K562 (cell line): ENCODE data around the gene SFT2D2. TPM values are rescaled to one million over a fixed set of nuclear protein-coding genes. Genes with fewer than 3 reads are reported as not detected.

Experiments used
- ADNP ChIP-seq: fragments of 200-800 bp; sonication (Bioruptor generic); IDR thresholded peaks from 2 replicates; pipeline ENCODE4 v1.6.1; 2016; ENCODE audit warnings: missing genetic modification characterization, missing compliant biosample characterization
- BMI1 ChIP-seq: fragments of 150-350 bp; IDR thresholded peaks from 2 replicates; pipeline ENCODE4 v1.6.1; 2014; ENCODE audit warnings: low read length
- HDAC3 ChIP-seq: fragments of 450-650 bp; IDR thresholded peaks from 2 replicates; pipeline ENCODE4 v1.6.1; 2018; ENCODE audit warnings: borderline replicate concordance, mild to moderate bottlenecking, moderate library complexity; ENCODE audit not compliant: partially characterized antibody
- KDM2B ChIP-seq: fragments of 250-450 bp; sonication (Bioruptor Pico); IDR thresholded peaks from 2 replicates; pipeline ENCODE4 v1.8.0; 2021; ENCODE audit warnings: mild to moderate bottlenecking, moderate library complexity
- MCM2 ChIP-seq: fragments of 450-650 bp; IDR thresholded peaks from 2 replicates; pipeline ENCODE4 v1.6.1; 2017; ENCODE audit warnings: low read depth, mild to moderate bottlenecking
- NRF1 ChIP-seq, 2 experiments: fragments of 450-650 bp; IDR thresholded peaks in 1 of 2; conservative IDR thresholded peaks in 1 of 2; 2 replicates each; pipeline ENCODE4 v1.6.1; 2014; ENCODE audit warnings: mild to moderate bottlenecking in 2 of 2
- RBFOX2 ChIP-seq: fragments of 200-400 bp; formaldehyde crosslinking; IDR thresholded peaks from 2 replicates; pipeline ENCODE4 v1.6.1; 2017; ENCODE audit warnings: low read depth, mild to moderate bottlenecking, low read length, moderate library complexity
- RBM22 ChIP-seq: fragments of 200-400 bp; formaldehyde crosslinking; IDR thresholded peaks from 2 replicates; pipeline ENCODE4 v1.6.1; 2018; ENCODE audit warnings: low read length, low read depth; ENCODE audit not compliant: poor library complexity, severe bottlenecking
- RBM39 ChIP-seq: fragments of 200-400 bp; formaldehyde crosslinking; optimal IDR thresholded peaks from 2 replicates; pipeline ENCODE3; 2018; ENCODE audit warnings: low read depth, low read length
- SMARCB1 ChIP-seq: IDR thresholded peaks from 2 replicates; pipeline ENCODE4 v1.6.1; 2011; ENCODE audit warnings: improper control_type of control experiment, low read depth; ENCODE audit not compliant: insufficient read length
- ZFP1 ChIP-seq: fragments of 450-650 bp; formaldehyde crosslinking; IDR thresholded peaks from 2 replicates; pipeline ENCODE4 v1.4.0; 2020; ENCODE audit warnings: mild to moderate bottlenecking, mixed read lengths
- ZNF174 ChIP-seq: fragments of 250-450 bp; sonication (Bioruptor Pico); IDR thresholded peaks from 2 replicates; pipeline ENCODE4 v1.4.0; 2020; ENCODE audit warnings: mild to moderate bottlenecking
- ZNF347 ChIP-seq: fragments of 450-650 bp; formaldehyde crosslinking; IDR thresholded peaks from 2 replicates; pipeline ENCODE4 v1.4.0; 2020; ENCODE audit warnings: low read depth, mild to moderate bottlenecking, moderate library complexity
- ZNF75A ChIP-seq: fragments of 450-650 bp; formaldehyde crosslinking; IDR thresholded peaks from 2 replicates; pipeline ENCODE4 v1.4.0; 2020; ENCODE audit warnings: mild to moderate bottlenecking
- ZNF76 ChIP-seq: fragments of 250-450 bp; sonication (Bioruptor Pico); IDR thresholded peaks from 2 replicates; pipeline ENCODE4 v1.4.0; 2020; ENCODE audit warnings: mild to moderate bottlenecking, moderate library complexity, borderline replicate concordance
- ZSCAN32 ChIP-seq: fragments of 450-650 bp; formaldehyde crosslinking; IDR thresholded peaks from 2 replicates; pipeline ENCODE4 v1.4.0; 2020; ENCODE audit warnings: mild to moderate bottlenecking, moderate library complexity
- polyA plus RNA-seq, 8 experiments: library from polyadenylated mRNA; depleted of rRNA in 4 of 8; stranded (reverse) in 5 of 8; unstranded in 3 of 8; fragments of >200 nt; fragmentation: Nextera tagmentation in 2 of 8; fragmentation: Illumina TruSeq in 1 of 8; extraction: Ambion mirVana in 2 of 8; extraction: Trizol in 1 of 8; gene quantifications; 2 replicates each; pipeline versions ENCODE4 v1.2.1 to v1.2.3, GENCODE V29; 2011 to 2014; ENCODE audit warnings: inconsistent platforms in 1 of 8, missing spikeins in 1 of 8
- total RNA-seq, 7 experiments: library from RNA; depleted of rRNA in 6 of 7; stranded (reverse); fragments of >200 nt in 6 of 7; fragmentation: Illumina TruSeq in 2 of 7; extraction: Trizol in 2 of 7; gene quantifications; 2 replicates each; pipeline versions ENCODE4 v1.2.1 to v1.2.3, GENCODE V29; 2011 to 2021; ENCODE audit warnings: low replicate concordance in 1 of 7
- TF ChIP-seq, protein P1 (sequence below), 2 experiments: fragments of 200-800 bp in 1 of 2; sonication (Bioruptor generic) in 1 of 2; sonication (generic) in 1 of 2; formaldehyde crosslinking in 1 of 2; IDR thresholded peaks in 1 of 2; conservative IDR thresholded peaks in 1 of 2; 2 replicates each; pipeline versions ENCODE4 v1.5.0 to v1.6.1; 2016 to 2020; ENCODE audit warnings: missing compliant biosample characterization in 1 of 2, missing genetic modification characterization in 1 of 2, missing genetic modification reagents in 1 of 2
- TF ChIP-seq, protein P2 (sequence below): sonication (generic); formaldehyde crosslinking; IDR thresholded peaks from 2 replicates; pipeline ENCODE4 v1.8.1; 2023; ENCODE audit warnings: mild to moderate bottlenecking, missing genetic modification reagents, moderate library complexity
- TF ChIP-seq, protein P3 (sequence below): sonication (generic); formaldehyde crosslinking; IDR thresholded peaks from 2 replicates; pipeline ENCODE4 v1.8.0; 2023; ENCODE audit warnings: mild to moderate bottlenecking, missing genetic modification reagents
- TF ChIP-seq, protein P4 (sequence below): sonication (generic); formaldehyde crosslinking; IDR thresholded peaks from 2 replicates; pipeline ENCODE4 v1.8.1; 2023; ENCODE audit warnings: mild to moderate bottlenecking, missing genetic modification reagents

The SFT2D2 gene
- total and polyA plus RNA-seq, 9 of the 15 experiments (the other 6 are each of a cell fraction or from before 2014, with no cell fraction given): 3.4 to 50.1 (median 21.6) TPM

GRCh38 chr1:168225476-168226190 lies at the start of gene SFT2D2 (continued):
- TF ChIP-seq, protein P1, sequence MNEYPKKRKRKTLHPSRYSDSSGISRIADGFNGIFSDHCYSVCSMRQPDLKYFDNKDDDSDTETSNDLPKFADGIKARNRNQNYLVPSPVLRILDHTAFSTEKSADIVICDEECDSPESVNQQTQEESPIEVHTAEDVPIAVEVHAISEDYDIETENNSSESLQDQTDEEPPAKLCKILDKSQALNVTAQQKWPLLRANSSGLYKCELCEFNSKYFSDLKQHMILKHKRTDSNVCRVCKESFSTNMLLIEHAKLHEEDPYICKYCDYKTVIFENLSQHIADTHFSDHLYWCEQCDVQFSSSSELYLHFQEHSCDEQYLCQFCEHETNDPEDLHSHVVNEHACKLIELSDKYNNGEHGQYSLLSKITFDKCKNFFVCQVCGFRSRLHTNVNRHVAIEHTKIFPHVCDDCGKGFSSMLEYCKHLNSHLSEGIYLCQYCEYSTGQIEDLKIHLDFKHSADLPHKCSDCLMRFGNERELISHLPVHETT (CRISPR knock-in tag; conservative IDR thresholded peaks at IDR 0.05 in 1 of 2, IDR thresholded peaks at IDR 0.05 in 1 of 2): peak in 1 of 2 experiments; percentile 95; a peak in 2 of 4 replicates
- TF ChIP-seq BMI1: no peak
- no peak for TF ChIP-seq ZNF347 (CRISPR knock-in tag)
- TF ChIP-seq, protein P2, sequence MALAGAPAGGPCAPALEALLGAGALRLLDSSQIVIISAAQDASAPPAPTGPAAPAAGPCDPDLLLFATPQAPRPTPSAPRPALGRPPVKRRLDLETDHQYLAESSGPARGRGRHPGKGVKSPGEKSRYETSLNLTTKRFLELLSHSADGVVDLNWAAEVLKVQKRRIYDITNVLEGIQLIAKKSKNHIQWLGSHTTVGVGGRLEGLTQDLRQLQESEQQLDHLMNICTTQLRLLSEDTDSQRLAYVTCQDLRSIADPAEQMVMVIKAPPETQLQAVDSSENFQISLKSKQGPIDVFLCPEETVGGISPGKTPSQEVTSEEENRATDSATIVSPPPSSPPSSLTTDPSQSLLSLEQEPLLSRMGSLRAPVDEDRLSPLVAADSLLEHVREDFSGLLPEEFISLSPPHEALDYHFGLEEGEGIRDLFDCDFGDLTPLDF: peak; percentile 93
- TF ChIP-seq ZSCAN32 (CRISPR knock-in tag): no peak; the same call in 1 of the 2 replicates
- TF ChIP-seq, protein P3, sequence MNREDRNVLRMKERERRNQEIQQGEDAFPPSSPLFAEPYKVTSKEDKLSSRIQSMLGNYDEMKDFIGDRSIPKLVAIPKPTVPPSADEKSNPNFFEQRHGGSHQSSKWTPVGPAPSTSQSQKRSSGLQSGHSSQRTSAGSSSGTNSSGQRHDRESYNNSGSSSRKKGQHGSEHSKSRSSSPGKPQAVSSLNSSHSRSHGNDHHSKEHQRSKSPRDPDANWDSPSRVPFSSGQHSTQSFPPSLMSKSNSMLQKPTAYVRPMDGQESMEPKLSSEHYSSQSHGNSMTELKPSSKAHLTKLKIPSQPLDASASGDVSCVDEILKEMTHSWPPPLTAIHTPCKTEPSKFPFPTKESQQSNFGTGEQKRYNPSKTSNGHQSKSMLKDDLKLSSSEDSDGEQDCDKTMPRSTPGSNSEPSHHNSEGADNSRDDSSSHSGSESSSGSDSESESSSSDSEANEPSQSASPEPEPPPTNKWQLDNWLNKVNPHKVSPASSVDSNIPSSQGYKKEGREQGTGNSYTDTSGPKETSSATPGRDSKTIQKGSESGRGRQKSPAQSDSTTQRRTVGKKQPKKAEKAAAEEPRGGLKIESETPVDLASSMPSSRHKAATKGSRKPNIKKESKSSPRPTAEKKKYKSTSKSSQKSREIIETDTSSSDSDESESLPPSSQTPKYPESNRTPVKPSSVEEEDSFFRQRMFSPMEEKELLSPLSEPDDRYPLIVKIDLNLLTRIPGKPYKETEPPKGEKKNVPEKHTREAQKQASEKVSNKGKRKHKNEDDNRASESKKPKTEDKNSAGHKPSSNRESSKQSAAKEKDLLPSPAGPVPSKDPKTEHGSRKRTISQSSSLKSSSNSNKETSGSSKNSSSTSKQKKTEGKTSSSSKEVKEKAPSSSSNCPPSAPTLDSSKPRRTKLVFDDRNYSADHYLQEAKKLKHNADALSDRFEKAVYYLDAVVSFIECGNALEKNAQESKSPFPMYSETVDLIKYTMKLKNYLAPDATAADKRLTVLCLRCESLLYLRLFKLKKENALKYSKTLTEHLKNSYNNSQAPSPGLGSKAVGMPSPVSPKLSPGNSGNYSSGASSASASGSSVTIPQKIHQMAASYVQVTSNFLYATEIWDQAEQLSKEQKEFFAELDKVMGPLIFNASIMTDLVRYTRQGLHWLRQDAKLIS (CRISPR knock-in tag): peak; percentile 56; the same call in 1 of the 2 replicates
- TF ChIP-seq ZNF75A (CRISPR knock-in tag): no peak
- no peak for TF ChIP-seq HDAC3
- TF ChIP-seq RBM22: no peak
- TF ChIP-seq SMARCB1: no peak
- TF ChIP-seq NRF1 (conservative IDR thresholded peaks at IDR 0.05 in 1 of 2, IDR thresholded peaks at IDR 0.05 in 1 of 2): peak; percentile 72 to 75; a peak in 3 of 4 replicates
- no peak for TF ChIP-seq ZFP1
- peak; percentile 96 for TF ChIP-seq RBFOX2
- no peak for TF ChIP-seq ZNF174
- TF ChIP-seq RBM39: no peak
- 0 out of 2 replicates have a peak, but pooled peaks have one; percentile 15 for TF ChIP-seq KDM2B
- TF ChIP-seq MCM2: no peak
- TF ChIP-seq, protein P4, sequence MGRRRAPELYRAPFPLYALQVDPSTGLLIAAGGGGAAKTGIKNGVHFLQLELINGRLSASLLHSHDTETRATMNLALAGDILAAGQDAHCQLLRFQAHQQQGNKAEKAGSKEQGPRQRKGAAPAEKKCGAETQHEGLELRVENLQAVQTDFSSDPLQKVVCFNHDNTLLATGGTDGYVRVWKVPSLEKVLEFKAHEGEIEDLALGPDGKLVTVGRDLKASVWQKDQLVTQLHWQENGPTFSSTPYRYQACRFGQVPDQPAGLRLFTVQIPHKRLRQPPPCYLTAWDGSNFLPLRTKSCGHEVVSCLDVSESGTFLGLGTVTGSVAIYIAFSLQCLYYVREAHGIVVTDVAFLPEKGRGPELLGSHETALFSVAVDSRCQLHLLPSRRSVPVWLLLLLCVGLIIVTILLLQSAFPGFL (CRISPR knock-in tag): no peak; the same call in 1 of the 2 replicates
- TF ChIP-seq ZNF76 (CRISPR knock-in tag): peak; percentile 98
- no peak for TF ChIP-seq ADNP (tag)
